ENCODE data around the gene UBE4A.

UBE4A gene

DNA sequence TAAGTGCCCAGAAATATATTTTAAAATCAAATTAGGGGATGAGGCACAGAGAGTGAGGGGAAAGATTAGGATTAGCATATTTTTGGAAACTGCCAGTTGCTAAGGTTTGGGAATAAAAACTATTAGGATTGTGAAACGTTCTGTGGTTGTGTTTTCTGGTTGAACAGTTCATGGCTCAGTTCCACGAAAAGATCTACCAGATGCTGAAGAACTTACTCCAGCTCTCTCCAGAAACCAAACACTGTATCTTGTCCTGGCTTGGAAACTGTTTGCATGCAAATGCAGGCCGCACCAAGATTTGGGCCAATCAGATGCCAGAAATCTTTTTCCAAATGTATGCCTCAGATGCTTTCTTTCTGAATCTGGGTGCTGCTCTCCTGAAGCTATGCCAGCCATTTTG, 15.3 kb downstream of the UBE4A start:
- Histone ChIP-seq H3K9me3 (ENCODE audit: insufficient read depth, low read depth, low read length) (no peaks in the 10 kb centered on the region), H3K4me3 (ENCODE audit: low read length) (no peak overlapping the region), H3K27ac (ENCODE audit: low read length) (no peak overlapping the region), H3K9ac (ENCODE audit: low read depth, low read length) (no peak overlapping the region), H3K36me3 (ENCODE audit: insufficient read depth, low read depth, low read length) (peaks cover 90% of the 10 kb centered on the region), H3K4me1 (ENCODE audit: insufficient read depth, low read length) (no peaks in the 10 kb centered on the region), H3K27me3 (ENCODE audit: insufficient read depth, low read length) (no peaks in the 10 kb centered on the region)

GRCh38 chr11:118375978-118376377, 16.6 kb downstream of the UBE4A start:
- Histone ChIP-seq H3K36me3 (ENCODE audit: insufficient read depth, low read depth, low read length) (peaks cover 88% of the 10 kb centered on the region), H3K27me3 (ENCODE audit: insufficient read depth, low read length) (no peaks in the 10 kb centered on the region), H3K4me1 (ENCODE audit: insufficient read depth, low read length) (no peaks in the 10 kb centered on the region), H3K27ac (ENCODE audit: low read length) (no peak overlapping the region), H3K4me3 (ENCODE audit: low read length) (no peak overlapping the region), H3K9me3 (ENCODE audit: insufficient read depth, low read depth, low read length) (no peaks in the 10 kb centered on the region), H3K9ac (ENCODE audit: low read depth, low read length) (no peak overlapping the region)

DNA sequence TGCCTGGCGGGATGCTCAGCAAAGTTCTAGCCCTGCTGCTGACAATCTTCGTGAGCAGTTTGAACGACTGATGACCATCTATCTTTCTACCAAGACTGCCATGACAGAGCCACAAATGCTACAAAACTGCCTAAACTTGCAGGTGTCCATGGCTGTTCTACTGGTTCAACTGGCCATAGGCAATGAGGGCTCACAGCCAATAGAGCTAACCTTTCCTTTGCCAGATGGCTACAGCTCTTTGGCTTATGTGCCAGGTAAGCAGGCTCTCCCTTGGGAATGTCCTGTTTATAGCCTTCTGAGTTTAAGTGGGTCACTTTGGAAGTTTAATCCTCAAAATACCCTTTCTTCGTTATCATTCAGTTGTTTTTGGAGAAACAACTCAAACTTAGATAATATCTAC, 20.1 kb downstream of the UBE4A start:
- no peak overlapping the region for H3K4me3 ChIP-seq (ENCODE audit: low read length)
- no peak overlapping the region for H3K9ac ChIP-seq (ENCODE audit: low read depth, low read length)
- no peaks in the 10 kb centered on the region for H3K4me1 ChIP-seq (ENCODE audit: insufficient read depth, low read length)
- no peaks in the 10 kb centered on the region for H3K9me3 ChIP-seq (ENCODE audit: insufficient read depth, low read depth, low read length)
- H3K27me3 ChIP-seq (ENCODE audit: insufficient read depth, low read length), result no peaks in the 10 kb centered on the region
- H3K27ac ChIP-seq (ENCODE audit: low read length), result no peak overlapping the region
- H3K36me3 ChIP-seq (ENCODE audit: insufficient read depth, low read depth, low read length), result peaks cover 88% of the 10 kb centered on the region

DNA sequence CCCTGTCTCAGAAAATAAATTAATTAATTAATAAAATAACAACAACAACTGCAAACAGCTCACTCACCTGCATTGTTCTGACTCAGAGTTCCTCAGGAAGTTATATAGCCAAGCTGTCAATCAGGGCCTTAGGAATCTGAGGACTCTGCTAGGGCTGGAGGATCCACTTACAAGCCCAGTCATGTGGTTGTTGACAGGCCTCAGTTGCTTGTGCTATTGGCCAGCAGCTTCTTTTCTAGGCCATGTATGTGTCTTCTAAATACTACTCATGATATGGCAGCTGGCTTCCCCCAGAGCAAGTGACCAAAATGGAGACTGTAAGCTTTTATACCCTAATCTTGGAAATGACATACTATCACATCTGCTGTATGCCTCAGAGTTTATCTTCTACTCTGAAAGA, 21.2 kb downstream of the UBE4A start:
- peaks cover 92% of the 10 kb centered on the region for H3K36me3 ChIP-seq (ENCODE audit: insufficient read depth, low read depth, low read length)
- no peaks in the 10 kb centered on the region for H3K9me3 ChIP-seq (ENCODE audit: insufficient read depth, low read depth, low read length)
- no peak overlapping the region for H3K27ac ChIP-seq (ENCODE audit: low read length)

GRCh38 chr11:118382954-118383353, 23.6 kb downstream of the UBE4A start:
- Histone ChIP-seq H3K9me3 (ENCODE audit: insufficient read depth, low read depth, low read length) (no peaks in the 10 kb centered on the region), H3K9ac (ENCODE audit: low read depth, low read length) (no peak overlapping the region), H3K36me3 (ENCODE audit: insufficient read depth, low read depth, low read length) (peaks cover 96% of the 10 kb centered on the region), H3K27ac (ENCODE audit: low read length) (no peak overlapping the region), H3K27me3 (ENCODE audit: insufficient read depth, low read length) (no peaks in the 10 kb centered on the region), H3K4me3 (ENCODE audit: low read length) (no peak overlapping the region), H3K4me1 (ENCODE audit: insufficient read depth, low read length) (no peaks in the 10 kb centered on the region)

More for the DNA sequence above, 21.2 kb downstream of the UBE4A start:
- Histone ChIP-seq H3K9ac (ENCODE audit: low read depth, low read length) (no peak overlapping the region), H3K27me3 (ENCODE audit: insufficient read depth, low read length) (no peaks in the 10 kb centered on the region), H3K4me3 (ENCODE audit: low read length) (no peak overlapping the region), H3K4me1 (ENCODE audit: insufficient read depth, low read length) (no peaks in the 10 kb centered on the region)

- no peak overlapping the region for H3K9ac ChIP-seq (ENCODE audit: low read depth, low read length)
- H3K4me3 ChIP-seq (ENCODE audit: low read length), result no peak overlapping the region
- H3K27me3 ChIP-seq (ENCODE audit: insufficient read depth, low read length), result no peaks in the 10 kb centered on the region
- H3K9me3 ChIP-seq (ENCODE audit: insufficient read depth, low read depth, low read length), result no peaks in the 10 kb centered on the region
- H3K36me3 ChIP-seq (ENCODE audit: insufficient read depth, low read depth, low read length), result peaks cover 95% of the 10 kb centered on the region
- H3K4me1 ChIP-seq (ENCODE audit: insufficient read depth, low read length), result no peaks in the 10 kb centered on the region
- H3K27ac ChIP-seq (ENCODE audit: low read length), result no peak overlapping the region
These were observed 24.3 kb downstream of the UBE4A start for GRCh38 chr11:118383657-118384056.

GRCh38 chr11:118396097-118396501, 36.7 kb downstream of the UBE4A start:
- Histone ChIP-seq H3K9ac (ENCODE audit: low read depth, low read length) (no peak overlapping the region), H3K9me3 (ENCODE audit: insufficient read depth, low read depth, low read length) (no peaks in the 10 kb centered on the region), H3K27ac (ENCODE audit: low read length) (no peak overlapping the region), H3K36me3 (ENCODE audit: insufficient read depth, low read depth, low read length) (peaks cover 66% of the 10 kb centered on the region), H3K27me3 (ENCODE audit: insufficient read depth, low read length) (no peaks in the 10 kb centered on the region), H3K4me1 (ENCODE audit: insufficient read depth, low read length) (no peaks in the 10 kb centered on the region), H3K4me3 (ENCODE audit: low read length) (no peak overlapping the region)

- Histone ChIP-seq H3K9ac (ENCODE audit: low read depth, low read length) (no peak overlapping the region), H3K4me1 (ENCODE audit: insufficient read depth, low read length) (no peaks in the 10 kb centered on the region), H3K36me3 (ENCODE audit: insufficient read depth, low read depth, low read length) (peaks cover 56% of the 10 kb centered on the region), H3K4me3 (ENCODE audit: low read length) (no peak overlapping the region), H3K27me3 (ENCODE audit: insufficient read depth, low read length) (no peaks in the 10 kb centered on the region), H3K27ac (ENCODE audit: low read length) (no peak overlapping the region), H3K9me3 (ENCODE audit: insufficient read depth, low read depth, low read length) (no peaks in the 10 kb centered on the region)
These were observed 38.0 kb downstream of the UBE4A start for GRCh38 chr11:118397448-118397847.

GRCh38 chr11:118398791-118399559, 39.6 kb downstream of the UBE4A start:
- H3K27ac ChIP-seq (ENCODE audit: low read length), result no peak overlapping the region
- no peaks in the 10 kb centered on the region for H3K9me3 ChIP-seq (ENCODE audit: insufficient read depth, low read depth, low read length)
- H3K36me3 ChIP-seq (ENCODE audit: insufficient read depth, low read depth, low read length), result peaks cover 41% of the 10 kb centered on the region
- no peak overlapping the region for H3K4me3 ChIP-seq (ENCODE audit: low read length)
- H3K27me3 ChIP-seq (ENCODE audit: insufficient read depth, low read length), result no peaks in the 10 kb centered on the region
- H3K4me1 ChIP-seq (ENCODE audit: insufficient read depth, low read length), result 0 out of 2 replicates have a peak, but pooled peaks cover 3% of the 10 kb centered on the region
- no peak overlapping the region for H3K9ac ChIP-seq (ENCODE audit: low read depth, low read length)

GRCh38 chr11:118401151-118401879, 41.9 kb downstream of the UBE4A start, which contains the start of gene ATP5MG:
Gene ATP5MG, plus strand, starts transcription at chr11:118401606. Its CDS starts 60 bp downstream, at chr11:118401666.
- Histone ChIP-seq H3K9ac (ENCODE audit: low read depth, low read length) (peak within 1 kb of the TSS; percentile 95), H3K4me1 (ENCODE audit: insufficient read depth, low read length) (0 out of 2 replicates have a peak, but pooled peaks cover 3% of the 10 kb centered on the region), H3K9me3 (ENCODE audit: insufficient read depth, low read depth, low read length) (no peaks in the 10 kb centered on the region), H3K27ac (ENCODE audit: low read length) (peak within 1 kb of the TSS; percentile 13), H3K27me3 (ENCODE audit: insufficient read depth, low read length) (no peaks in the 10 kb centered on the region), H3K4me3 (ENCODE audit: low read length) (peak within 1 kb of the TSS; percentile 98), H3K36me3 (ENCODE audit: insufficient read depth, low read depth, low read length) (peaks cover 37% of the 10 kb centered on the region)

DNA sequence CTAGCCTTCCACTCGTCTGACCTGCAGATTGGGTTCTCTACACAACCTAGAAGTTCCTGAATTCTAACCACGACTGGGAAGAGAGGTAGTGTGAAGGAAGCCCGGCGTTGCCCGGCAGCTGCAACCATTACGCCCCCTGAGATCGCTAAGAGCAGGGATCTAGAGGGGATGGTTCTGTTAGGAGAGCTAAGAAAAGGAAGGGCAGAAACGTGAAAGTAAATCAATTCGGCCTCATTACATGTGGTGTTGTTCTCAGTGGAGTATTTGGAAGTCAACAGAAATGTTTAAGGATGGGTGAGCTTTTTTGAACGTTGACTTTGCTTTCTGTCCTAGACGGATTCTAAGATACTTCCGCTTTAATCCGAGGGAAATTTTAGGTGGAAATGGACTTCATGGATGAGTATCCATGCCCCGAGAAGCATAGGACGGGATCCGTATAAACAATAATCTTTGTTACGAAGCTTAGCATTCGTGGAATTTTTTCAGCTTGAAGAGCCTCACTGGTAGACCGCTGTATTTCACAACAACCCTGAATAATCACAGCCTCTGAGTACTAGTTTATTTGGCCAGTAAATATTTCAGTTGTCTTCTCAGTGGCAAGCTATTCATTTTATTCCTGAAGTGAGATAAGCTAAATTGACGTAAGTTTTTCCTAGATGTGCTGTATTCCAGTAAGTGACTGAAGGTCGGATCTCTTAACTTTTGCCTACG, 42.6 kb downstream of the UBE4A start:
- Histone ChIP-seq H3K9ac (ENCODE audit: low read depth, low read length) (peak overlapping the region; percentile 95), H3K4me3 (ENCODE audit: low read length) (peak overlapping the region; percentile 98), H3K27me3 (ENCODE audit: insufficient read depth, low read length) (no peaks in the 10 kb centered on the region), H3K36me3 (ENCODE audit: insufficient read depth, low read depth, low read length) (peaks cover 37% of the 10 kb centered on the region), H3K27ac (ENCODE audit: low read length) (peak overlapping the region; percentile 13), H3K4me1 (ENCODE audit: insufficient read depth, low read length) (0 out of 2 replicates have a peak, but pooled peaks cover 3% of the 10 kb centered on the region), H3K9me3 (ENCODE audit: insufficient read depth, low read depth, low read length) (no peaks in the 10 kb centered on the region)
